ENCODE measurements around the gene UBE2V1.
"Not testable (repeated sequence)": the region's sequence is repeated elsewhere in the genome, so short reads cannot be mapped to it uniquely, and the experiment has no call there.

Gene UBE2V1

DNA sequence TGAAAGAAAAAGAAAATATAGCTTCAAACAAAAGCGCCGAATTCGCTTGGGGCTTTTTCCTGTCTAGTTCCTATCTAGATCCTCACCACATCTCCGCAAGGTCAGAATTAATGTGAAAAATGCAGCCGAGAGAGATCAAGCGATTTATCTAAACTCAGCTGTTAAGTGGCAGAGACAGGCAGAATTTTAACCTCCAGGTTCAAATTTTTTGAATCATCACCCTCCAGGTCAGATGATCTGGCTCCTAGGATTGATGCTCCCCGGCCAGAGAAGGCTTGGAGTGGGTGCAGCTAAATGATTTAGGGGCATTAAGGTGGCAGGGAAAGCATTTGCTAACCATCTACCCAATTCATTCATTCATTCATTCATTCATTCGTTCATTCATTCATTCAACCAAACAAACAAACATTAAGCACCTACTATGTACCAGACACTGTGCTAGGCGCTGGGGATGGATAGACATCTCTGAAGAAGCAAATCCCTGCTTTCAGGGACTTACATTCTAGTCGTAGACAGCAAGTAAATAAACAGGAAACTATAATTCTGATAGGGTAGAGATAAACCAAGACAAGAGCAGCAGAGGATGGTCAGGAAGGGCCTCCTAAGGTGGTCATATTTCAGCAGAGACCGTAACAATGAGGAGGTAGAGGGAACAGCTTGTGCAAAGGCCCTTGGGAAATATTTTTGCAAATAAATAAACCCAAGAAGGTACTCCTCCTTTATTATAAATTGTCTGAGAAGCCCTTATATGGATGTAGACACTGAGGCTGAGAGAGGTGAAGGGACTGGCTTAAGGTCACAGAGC lies 672 bp upstream of the UBE2V1 start:
- DNase-seq: no peak

DNA sequence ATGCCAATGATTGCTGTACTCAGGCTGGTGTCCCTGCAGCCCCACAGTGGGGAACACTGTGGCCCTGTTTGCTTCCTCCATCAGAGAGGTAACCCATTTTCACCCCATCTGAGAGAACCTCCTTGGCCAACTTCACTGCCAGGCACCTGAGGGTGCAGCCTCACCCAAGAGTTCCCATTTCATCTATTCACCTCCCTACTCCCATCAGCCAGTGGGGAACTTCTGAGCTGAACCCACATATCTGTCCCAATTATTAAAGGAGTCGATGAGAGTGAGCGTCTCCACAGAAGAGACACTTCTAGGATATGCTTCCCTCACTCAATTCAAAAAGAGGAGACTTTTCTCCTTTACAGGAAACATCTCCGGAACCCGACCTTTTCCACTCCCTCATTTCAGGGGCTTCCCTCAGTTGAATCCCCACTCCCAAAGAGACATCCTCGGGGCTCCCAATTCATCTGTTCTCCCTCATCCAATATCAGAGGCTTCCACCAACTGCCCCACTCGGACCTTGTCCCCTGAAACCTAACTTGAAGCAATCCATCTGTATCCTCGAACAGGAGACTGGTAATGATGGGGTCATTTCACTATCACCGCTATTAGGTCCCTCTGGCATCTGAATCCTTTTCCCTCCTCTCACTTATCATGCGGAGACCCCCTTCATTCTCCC lies 988 bp downstream of the UBE2V1 start:
- no peak for DNase-seq

DNA sequence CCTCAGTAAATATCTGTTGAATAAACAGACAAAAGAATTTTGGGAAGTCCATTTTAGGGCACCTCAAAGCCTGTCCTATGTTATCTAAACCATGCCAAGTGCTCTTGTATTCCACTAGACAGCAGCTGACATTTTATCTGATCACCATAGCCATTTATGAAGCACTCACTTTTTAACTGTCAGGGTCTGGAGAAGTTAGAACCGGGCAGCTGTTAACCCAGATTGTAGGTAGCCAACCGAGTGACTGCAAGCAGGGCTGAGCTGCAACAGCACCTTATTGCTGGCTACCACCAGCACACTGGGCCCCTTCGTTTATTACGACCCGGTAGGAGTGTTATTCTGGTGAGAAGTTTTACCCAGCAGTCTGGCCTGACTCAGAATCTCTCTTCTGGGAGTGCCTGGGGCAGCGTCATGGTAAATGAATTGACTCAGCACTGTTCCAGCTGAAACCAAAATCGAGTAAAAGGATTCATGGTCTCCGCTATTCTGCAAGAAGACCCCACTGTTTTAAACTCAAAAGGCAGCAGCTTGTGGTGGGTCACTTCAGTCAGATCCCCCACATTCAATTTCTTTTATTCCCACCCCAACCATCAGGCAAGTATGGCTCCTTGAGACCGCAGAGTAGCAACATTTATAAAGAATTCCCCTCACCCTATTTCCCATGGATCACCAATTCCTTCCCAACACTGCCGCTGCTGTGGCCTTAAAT lies 1.7 kb downstream of the UBE2V1 start:
- DNase-seq: no peak

DNA sequence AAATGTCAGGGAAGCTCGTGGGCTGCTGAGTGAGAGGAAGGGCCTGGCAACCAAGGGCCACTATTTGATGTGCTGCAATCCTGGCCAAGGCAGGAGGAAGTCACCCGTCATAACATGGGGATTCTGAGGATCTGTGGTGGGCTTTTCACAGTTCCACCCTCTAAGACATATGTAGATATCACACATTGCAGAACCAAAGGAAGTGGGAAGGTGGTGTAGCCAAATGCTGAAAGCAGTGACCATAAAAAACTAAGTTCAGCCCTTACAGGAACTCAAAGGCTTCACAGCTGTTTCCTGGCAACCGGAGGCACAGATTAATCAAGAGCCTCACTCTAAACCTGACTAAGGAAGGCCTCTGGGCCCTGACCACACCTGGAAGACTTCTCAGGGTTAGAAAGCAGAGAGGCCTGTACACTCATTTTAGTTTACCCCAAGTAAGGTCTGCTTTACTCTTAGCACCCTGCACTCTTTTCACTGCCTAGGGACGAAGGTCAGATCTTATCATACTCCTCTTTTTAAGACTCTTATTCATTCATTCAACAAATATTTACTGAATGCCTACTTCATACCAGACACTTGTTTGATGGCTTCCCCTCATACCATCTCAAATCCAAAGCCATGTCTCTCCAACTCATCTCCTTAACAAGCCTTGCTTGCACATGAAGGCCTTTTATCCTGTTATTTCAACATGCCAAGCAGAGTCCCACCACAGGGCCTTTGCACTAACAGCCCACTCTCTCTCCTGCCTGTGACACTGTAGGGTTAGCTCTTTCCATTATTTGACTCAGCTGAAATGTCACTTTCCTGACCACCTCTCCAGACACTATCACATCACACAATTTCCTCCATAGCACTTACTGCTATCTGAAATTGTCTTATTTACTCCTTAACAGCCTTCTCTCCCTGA lies 2.6 kb downstream of the UBE2V1 start:
- DNase-seq: no peak

DNA sequence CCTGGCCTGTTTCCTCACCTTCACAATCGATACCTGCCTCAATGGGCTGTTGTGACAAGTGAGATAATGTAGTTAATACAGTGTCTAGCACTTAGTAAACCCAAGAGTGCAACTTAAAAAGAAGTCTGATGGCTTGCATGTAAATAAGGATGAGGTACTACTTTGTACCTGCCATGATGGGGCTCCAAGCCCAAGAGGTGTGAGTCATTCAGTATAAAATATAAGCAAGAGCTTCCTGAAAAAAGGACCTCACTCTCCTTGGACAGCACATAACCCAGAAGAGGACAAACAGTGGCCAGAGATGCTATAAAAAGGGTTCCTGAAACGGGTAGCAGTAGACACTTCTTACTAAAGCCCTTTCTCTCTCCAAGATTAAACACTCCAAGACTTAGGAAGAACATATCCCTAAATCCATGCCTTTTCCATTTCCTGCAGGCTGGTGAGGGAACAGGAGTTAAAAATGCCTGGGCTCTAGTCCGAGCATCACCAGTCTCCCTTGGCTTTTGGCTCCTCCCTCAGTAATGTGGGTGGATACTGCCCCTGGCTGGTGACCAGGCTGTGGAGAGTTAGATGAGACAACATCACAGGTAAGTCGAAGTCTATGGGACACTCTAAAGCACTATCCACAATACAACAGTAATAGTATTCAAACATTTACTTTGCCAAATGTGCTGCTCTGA lies 4.3 kb downstream of the UBE2V1 start:
- DNase-seq: no peak

DNA sequence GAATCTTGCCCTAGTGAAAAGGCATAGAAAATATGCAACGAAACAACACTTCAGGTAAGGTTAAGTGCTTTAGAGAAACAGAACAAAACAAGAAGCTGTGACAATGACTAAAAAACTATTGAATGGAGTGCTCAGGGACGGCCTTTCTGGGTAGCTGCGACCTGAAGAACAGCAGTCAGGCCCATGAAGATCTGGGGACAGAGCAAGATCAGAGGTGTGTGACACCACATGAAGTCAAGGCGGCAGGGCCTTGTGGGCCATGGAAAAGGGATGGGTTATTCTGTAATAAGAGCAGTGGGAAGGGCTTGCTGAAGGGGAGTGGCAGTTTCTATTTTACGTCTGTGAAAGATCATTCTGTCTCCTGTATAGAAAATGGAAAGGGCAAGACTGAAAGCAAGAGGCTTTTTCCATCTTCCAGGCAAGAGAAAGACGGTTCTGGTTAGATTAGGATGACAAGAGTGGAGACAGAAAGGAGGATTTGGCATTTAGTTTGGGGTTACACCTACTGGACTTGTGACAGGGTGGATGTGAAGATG lies 5.1 kb downstream of the UBE2V1 start:
- no peak for DNase-seq

DNA sequence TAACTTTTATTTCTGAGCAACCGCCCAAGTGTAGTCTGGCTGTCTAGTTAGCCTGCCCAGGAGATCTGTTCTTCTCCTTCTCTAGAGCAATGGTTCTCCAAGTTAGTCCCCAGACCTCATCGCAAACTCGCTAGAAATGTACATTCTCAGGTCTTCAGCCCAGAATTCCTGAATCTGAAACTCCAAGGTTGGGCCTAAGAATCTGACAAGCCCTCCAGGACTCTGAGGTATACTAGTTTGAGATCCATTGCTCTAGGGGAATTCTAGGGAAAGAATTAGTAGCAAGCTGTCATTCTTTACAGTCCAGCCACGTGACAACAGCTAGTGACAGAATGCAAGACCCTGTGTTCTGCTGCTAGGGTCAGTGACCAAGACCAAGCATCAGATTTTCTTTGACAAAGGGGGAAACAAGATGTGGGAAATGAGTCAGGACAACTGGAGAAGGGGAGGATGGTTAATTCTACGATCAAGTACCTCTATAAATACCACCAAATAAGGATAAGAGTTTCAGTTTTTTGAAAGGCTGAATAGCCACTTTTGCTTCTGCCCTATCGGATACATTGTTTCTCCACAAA lies 5.8 kb downstream of the UBE2V1 start:
- DNase-seq: no peak

DNA sequence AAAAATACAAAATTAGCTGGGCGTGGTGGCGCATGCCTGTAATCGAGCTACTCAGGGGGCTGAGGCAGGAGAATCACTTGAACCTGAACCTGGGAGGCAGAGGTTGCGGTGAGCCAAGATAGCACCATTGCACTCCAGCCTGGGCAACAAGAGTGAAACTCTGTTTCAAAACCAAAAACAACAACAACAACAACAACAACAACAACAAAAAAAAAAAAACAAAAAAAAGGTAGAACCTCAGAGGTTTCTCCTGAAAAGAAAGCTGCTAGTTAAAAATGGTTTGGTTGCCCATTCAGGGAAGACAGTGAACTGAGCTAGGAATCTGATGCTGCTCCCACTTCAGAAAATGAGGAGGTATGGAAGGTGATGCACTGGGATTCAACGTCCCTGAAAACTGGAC lies 6.3 kb downstream of the UBE2V1 start:
- not testable (repeated sequence) for DNase-seq

DNA sequence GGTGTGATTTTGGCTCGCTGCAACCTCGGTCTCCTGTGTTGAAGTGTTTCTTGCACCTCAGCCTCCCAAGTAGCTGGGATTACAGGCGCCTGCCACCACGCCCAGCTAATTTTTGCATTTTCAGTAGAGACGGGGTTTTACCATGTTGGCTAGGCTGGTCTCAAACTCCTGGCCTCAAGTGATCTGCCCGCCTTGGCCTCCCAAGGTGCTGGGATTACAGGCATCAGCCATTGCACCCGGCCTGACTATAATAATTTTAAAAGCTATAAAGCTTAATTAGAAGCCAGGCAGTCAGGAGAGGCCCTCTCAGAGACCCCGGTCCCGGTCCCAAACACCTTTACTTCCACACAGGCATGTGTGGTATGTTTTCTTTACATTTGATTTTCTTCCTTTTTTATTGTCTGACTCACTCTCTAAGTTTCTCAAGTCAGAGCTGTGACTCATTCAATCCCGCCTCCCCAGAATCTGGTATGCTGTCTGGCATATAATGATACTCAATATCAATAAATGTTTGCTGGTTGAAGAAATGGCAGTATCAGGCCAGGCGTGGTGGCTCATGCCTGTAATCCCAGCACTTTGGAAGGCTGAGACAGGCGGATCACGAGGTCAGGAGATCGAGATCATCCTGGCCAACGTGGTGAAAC lies 9.4 kb downstream of the UBE2V1 start:
- not testable (repeated sequence) for DNase-seq

DNA sequence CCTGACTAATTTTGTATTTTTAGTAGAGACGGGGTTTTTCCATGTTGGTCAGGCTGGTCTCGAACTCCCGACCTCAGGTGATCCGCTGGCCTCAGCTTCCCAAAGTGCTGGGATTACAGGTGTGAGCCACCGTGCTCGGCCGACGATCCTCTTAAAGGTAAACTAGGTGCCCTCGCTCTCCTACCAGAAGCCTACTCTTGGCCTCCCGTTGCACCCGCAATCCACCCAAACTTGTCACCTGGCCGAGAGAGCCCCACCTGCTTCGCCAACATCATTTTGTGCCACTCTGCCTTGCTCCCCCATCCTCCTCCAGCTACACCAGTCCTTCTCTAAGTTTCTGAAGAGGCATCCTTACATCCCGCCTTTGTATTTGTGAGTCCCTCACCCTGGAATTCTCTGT lies 10.4 kb downstream of the UBE2V1 start:
- not testable (repeated sequence) for DNase-seq

DNA sequence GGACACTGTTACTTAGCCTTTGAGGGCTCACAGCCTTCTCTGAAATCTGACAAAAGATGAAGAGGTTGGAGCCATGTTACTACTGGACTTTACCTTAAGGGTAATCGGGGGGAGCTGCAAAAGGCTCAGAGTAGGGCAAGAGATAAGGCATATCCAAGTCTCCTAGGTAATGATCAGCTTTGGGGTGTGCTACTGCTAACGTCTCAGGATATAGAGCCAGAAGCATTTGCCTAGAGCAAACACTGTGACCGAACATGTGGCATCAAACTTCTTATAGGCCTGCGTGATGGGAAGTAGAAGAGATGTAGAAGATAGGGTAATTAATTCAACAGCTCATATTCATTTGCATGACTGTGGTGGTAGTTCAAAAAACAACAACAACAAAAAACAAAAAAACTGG lies 11.1 kb downstream of the UBE2V1 start:
- no peak for DNase-seq

DNA sequence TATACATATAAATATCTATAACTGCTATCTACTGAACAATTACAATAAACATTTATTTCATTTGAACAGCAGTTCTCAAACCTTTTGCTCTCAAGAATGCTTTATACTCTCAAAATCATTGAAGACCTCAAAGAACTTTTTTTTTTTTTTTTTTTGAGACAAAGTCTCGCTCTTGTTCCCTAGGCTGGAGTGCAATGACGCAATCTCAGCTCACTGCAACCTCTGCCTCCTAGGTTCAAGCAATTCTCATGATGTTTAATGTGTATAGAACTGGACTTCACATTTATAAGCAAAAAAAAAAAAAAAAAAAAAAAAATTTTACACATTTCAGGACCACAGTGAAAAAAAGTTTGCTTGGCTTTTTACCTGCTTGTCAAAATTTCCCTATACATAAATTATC lies 11.7 kb downstream of the UBE2V1 start:
- DNase-seq: no peak

DNA sequence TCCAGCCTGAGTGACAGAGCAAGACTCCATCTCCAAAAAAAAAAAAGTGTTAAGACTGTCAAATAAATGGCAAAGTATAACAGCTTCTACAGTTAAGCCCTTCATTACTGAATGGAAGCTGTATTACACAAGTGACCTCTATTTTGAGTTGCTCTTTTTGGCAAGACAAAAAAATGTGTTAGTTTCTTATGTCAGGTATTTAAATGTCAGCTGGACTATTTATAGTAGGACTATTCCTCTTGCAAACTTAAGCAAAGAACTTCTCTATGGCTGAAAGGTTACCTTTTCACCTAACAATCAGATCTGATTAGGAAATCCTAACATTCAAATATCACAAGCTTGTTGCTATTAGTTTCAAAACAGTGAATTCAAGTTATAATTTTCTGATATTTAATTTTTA lies 12.4 kb downstream of the UBE2V1 start:
- no peak for DNase-seq

DNA sequence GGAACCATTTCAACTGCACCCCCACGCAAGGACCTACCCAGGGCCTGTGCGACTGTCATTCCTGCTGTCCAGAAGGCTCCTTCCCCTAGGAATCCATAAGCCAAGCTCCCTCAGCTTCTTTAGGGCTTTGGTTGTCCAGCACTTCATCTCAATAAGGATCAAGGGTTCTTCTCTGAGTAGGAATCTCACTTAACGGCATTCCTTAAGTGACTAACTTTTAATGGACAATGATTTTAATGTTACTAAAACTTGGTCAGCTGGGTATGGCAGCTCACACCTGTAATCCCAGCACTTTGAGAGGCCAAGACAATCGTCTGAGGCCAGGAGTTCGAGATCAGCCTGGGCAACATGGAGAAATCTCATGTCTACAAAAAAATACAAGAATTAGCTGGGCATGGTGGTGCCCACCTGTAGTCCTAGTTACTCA lies 13.4 kb downstream of the UBE2V1 start:
- DNase-seq: no peak

DNA sequence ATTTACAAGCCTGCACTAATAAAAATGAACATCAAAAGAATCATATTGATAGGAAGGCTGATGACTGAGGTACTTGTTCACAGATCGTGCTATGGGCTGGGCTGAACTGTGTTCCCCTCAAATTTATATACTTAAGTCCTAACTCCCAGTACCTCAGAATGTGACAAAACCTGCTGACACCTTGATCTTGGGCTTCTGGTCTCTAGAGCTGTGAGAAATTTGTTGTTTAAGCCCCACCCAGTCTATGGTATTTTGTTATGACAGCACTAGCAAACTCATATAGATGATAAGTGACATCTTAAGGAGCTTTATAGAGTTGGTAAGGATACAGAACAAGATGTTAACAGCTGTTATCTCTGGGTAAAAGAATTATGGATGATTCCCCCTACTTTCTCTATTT lies 13.8 kb downstream of the UBE2V1 start:
- no peak for DNase-seq

DNA sequence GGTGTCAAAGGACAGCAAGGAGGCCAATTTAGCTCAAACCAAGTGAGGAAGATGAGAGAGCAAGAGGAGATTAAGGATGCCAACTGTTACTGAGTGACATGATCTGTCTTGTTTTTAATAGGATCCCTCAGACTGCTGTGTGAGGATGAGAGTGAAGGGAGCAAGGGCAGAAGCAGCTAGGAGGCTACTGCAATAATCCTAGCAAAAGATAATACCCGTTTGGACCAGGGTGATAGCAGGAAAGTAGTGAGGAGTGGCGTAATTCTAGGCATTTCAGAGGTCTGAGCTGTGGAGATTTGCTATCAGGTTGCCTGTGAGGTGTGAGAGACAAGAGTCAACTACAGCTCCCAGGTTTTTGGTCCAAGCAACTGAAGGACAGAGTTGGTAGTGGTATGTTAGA lies 14.7 kb downstream of the UBE2V1 start:
- no peak for DNase-seq

DNA sequence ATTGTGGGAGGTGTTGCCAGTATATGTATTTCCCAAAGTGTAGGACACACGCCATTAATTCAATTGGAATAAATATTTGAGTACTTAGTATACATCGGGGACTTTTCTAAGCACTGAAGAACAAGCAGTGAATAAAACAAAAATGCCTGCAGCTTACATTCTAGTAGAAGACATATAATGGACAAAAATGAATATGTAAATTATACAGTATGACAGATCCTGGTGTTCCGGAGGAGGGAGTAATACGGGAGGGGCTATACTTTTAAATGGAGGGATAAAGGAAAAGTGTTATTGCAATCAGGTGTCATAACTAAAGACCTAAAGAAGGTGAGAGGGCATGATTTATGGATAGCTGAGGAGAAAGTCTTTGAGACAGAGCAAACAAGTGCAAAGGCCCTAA lies 15.1 kb downstream of the UBE2V1 start:
- DNase-seq: no peak

DNA sequence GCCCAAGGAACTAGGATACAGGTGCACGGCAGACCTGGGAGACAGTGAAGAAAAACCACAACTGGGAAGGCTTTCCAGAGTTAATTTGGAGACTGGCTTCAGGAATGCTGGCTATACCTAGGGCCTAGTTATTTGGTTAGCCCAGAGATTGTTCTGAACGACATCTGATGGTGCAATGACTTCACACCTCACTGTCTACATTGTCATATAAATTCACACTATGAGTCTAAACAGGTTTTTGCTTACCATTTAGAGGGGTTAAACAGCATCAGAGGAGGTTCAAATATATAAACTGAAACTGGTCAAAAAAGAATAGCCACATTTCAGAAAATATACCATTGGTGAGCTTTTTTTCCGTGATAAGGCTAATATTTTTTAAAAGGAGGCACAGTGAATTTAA lies 16.7 kb downstream of the UBE2V1 start:
- no peak for DNase-seq

DNA sequence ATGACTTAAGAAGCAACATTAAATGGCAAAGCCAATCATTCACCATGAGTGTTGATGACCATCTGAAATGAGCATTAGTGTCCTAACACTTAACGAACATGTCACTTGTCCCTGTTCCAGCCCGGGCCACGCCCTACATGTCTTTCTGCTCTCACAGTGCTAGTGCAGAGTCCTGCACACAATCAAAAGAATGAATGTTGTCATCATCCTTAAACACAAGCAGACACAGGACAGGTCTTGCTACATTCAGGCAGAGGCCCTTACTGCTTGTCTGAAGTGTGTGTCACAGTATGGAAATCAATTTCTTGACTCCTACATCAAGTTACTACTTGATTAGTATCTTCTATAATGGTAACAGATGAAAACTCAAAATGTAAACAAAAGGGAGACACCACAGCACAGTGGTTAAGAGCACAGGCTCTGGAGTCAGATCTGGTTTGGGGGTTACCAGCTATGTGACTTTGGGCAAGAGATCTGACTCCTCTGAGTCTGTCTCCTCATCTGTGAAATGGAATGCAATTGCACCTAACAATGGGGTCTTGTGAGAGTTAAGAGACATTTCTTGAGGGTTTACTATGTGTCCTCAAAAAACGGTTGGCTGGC lies 17.4 kb downstream of the UBE2V1 start:
- no peak for DNase-seq

DNA sequence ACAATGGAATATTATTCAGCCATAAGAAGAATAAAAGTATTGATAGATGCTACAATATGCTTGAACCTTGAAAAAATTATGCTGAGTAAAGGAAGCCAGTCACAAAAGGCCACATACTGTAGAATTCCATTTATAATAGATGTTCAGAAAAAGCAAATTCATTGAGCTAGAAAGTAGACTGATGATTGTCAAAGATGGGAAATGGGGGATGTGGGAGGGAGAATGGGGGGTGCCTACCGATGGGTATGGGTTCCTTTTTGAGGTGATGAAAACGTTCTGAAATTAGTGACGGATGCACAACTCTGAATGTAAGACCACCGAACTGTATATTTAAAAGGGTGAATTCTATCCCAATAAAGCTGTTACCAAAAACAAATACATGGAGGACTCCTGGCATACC lies 18.4 kb downstream of the UBE2V1 start:
- no peak for DNase-seq

DNA sequence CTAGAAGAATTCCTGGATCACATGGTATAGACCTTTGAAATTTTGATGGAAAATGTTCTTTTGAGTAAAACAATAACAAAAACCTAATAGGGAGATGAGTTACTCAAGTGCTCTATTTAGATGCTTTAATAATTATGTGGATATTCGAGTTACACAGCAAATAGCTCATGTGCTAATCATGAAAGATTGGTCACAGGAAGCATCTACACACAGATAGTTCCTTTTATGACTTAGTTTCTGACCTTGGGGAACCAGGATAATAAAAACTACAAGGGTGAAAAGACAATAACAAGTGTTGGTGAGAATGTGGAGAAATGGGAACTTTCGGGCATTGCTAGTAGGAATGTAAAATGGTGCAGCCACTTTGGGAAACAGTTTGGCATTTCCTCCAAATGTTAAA lies 19.7 kb downstream of the UBE2V1 start:
- DNase-seq: no peak
